ENCODE data around the gene CCDC43.

Gene CCDC43

DNA sequence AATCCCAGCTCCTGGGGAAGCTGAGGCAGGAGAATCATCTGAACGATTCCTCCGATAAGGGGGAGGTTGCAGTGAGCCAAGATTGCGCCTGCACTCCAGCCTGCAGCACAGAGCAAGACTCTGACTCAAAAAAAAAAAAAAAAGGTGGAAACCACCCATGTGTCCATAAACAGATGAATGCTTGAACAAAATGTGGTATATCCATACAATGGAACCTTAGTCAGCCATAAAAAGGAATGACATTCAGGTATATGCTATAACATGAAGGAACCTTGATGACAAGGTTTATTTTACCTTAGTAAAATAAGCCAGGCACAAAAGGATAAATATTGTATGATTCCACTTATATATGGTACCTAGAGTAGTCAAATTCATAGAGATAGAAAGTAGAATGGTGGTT lies 36.2 kb downstream of the CCDC43 start:
- H3K4me3 ChIP-seq (ENCODE audit: control insufficient read depth, low read depth, low read length): no peak overlapping the region
- TF ChIP-seq, protein P1, sequence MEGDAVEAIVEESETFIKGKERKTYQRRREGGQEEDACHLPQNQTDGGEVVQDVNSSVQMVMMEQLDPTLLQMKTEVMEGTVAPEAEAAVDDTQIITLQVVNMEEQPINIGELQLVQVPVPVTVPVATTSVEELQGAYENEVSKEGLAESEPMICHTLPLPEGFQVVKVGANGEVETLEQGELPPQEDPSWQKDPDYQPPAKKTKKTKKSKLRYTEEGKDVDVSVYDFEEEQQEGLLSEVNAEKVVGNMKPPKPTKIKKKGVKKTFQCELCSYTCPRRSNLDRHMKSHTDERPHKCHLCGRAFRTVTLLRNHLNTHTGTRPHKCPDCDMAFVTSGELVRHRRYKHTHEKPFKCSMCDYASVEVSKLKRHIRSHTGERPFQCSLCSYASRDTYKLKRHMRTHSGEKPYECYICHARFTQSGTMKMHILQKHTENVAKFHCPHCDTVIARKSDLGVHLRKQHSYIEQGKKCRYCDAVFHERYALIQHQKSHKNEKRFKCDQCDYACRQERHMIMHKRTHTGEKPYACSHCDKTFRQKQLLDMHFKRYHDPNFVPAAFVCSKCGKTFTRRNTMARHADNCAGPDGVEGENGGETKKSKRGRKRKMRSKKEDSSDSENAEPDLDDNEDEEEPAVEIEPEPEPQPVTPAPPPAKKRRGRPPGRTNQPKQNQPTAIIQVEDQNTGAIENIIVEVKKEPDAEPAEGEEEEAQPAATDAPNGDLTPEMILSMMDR (conservative IDR thresholded peaks at IDR 0.05; ENCODE audit: control insufficient read depth, insufficient read depth, low read depth, low read length): no peak
- DNase-seq (ENCODE audit: low read depth): no peak

DNA sequence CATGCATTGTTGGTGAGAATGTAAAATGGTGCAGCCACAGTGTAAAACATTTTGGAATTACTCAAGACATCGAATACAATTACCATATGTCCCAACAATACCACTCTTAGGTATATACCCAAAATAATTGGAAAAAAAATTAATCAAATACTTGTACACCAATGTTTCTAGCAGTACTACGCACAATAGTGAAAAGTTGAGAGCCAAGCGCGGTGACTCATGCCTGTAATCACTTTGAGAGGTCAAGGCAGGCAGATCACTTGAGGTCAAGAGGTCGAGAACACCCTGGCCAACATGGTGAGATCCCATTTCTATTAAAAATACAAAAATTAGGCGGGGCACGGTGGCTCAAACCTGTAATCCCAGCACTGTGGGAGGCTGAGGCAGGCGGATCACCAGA lies 36.8 kb downstream of the CCDC43 start:
- no peak overlapping the region for H3K4me3 ChIP-seq (ENCODE audit: control insufficient read depth, low read depth, low read length)
- TF ChIP-seq, protein P1 (conservative IDR thresholded peaks at IDR 0.05; ENCODE audit: control insufficient read depth, insufficient read depth, low read depth, low read length): no peak
- no peak for DNase-seq (ENCODE audit: low read depth)

DNA sequence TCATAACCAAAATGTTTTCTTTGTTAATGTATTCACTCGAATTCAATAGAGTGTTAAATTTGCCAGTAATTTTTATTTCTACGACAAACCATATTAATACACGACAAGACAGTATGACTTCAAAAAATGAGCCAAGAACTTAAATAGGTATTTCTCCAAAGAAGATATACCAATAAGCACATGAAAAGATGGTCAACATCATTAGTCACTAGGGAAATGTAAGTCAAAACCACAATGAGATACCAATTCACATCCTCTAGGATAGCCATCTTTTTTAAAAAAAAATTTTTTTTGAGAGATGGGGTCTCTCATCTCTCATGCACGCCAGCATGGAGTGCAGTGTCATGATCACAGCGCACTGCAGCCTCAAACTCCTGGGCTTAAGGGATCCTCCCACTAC lies 38.3 kb downstream of the CCDC43 start:
- TF ChIP-seq, protein P1 (conservative IDR thresholded peaks at IDR 0.05; ENCODE audit: control insufficient read depth, insufficient read depth, low read depth, low read length): no peak
- no peak for DNase-seq (ENCODE audit: low read depth)
- H3K4me3 ChIP-seq (ENCODE audit: control insufficient read depth, low read depth, low read length): no peak overlapping the region

- TF ChIP-seq, protein P1 (conservative IDR thresholded peaks at IDR 0.05; ENCODE audit: control insufficient read depth, insufficient read depth, low read depth, low read length): no peak
- DNase-seq (ENCODE audit: low read depth): no peak
- no peak overlapping the region for H3K4me3 ChIP-seq (ENCODE audit: control insufficient read depth, low read depth, low read length)
These were observed 40.6 kb downstream of the CCDC43 start for GRCh38 chr17:44648963-44649362.

DNA sequence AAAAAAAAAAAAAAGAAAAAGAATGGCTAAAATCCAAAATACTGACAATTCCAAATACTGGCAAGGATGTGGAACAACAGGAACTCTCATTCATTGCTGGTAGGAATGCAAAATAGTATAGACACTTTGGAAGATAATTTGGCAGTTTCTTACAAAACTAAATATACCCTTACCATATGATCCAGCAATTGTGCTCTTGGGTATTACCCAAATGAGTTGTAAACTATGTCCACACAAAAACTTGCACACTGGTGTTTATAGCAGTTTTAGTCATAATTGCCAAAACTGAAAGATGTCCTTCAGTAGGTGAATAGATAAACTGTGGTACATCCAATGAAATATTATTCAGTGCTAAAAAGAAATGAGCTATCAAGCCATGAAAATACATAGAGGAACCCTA lies 41.8 kb downstream of the CCDC43 start:
- H3K4me3 ChIP-seq (ENCODE audit: control insufficient read depth, low read depth, low read length): no peak overlapping the region
- no peak for DNase-seq (ENCODE audit: low read depth)
- TF ChIP-seq, protein P1 (conservative IDR thresholded peaks at IDR 0.05; ENCODE audit: control insufficient read depth, insufficient read depth, low read depth, low read length): no peak

- DNase-seq (ENCODE audit: low read depth): no peak
- H3K4me3 ChIP-seq (ENCODE audit: control insufficient read depth, low read depth, low read length): no peak overlapping the region
- TF ChIP-seq, protein P1 (conservative IDR thresholded peaks at IDR 0.05; ENCODE audit: control insufficient read depth, insufficient read depth, low read depth, low read length): no peak
These were observed 43.3 kb downstream of the CCDC43 start for GRCh38 chr17:44646280-44646679.

DNA sequence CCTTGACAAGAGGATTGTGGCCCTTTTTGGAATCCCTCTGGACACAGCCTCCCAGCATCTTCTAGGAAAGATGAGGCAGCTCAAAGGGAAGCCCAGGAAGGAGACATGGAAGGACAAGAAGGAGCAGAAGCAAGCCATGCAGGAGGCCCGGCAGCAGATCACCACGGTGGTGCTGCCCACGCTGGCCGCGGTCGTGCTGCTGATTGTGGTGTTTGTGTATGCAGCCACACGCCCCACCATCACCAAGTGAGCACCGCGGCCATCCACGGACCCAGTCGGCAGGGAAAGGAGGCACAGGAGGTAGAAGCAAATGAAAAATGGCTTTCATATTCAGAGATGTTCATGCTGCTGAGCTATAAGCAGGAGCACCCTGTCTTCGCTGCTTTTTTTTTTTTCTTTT lies 44.2 kb downstream of the CCDC43 start:
- no peak overlapping the region for H3K4me3 ChIP-seq (ENCODE audit: control insufficient read depth, low read depth, low read length)
- TF ChIP-seq, protein P1 (conservative IDR thresholded peaks at IDR 0.05; ENCODE audit: control insufficient read depth, insufficient read depth, low read depth, low read length): no peak
- no peak for DNase-seq (ENCODE audit: low read depth)
